K562 (cell line): ENCODE results near the gene REC8. TPM values are rescaled to one million over a fixed set of nuclear protein-coding genes. Genes with fewer than 3 reads are reported as not detected.

Experiments
- ATAC-seq: fragments of 200-7000 bp; cut with Tn5 transposase; 3 replicates; pipeline ENCODE4 v1.9.1; 2020; ENCODE audit warnings: moderate library complexity
- BruUV-seq: library from RNA; stranded (reverse); fragments of 400-500 nt; replicated peaks from 2 replicates; lab custom pipeline; 2021; lab: Mats Ljungman, UMichigan
- CTCF ChIA-PET: fragments of 300-600 bp; formaldehyde crosslinking; extraction: SDS; loops from one replicate; lab custom pipeline; 2021; ENCODE audit warnings: low intra/inter-chr PET ratio; lab: Yijun Ruan, JAX
- POLR2A ChIA-PET: fragments of 300-600, 350-650 bp; sonication (Branson Sonifier 250); formaldehyde crosslinking; extraction: SDS; loops from one replicate; lab custom pipeline; 2021; ENCODE audit warnings: antibody characterized with exemption, inconsistent platforms; lab: Yijun Ruan, JAX
- DNase-seq, 4 experiments: peaks; one replicate each; pipeline versions ENCODE4 v3.0.0 to v3.0.0-alpha.2; 2011 to 2018; ENCODE audit warnings: low spot score in 3 of 4, mixed read lengths in 3 of 4; ENCODE audit errors: extremely low read depth in 1 of 4
- FAIRE-seq: peaks from 2 replicates; lab custom pipeline; 2011; peaks lifted over from hg19 to GRCh38; lab: Jason Lieb, UNC
- H2AFZ ChIP-seq: 2 replicates; pipeline ENCODE4 v1.6.0; 2011; ENCODE audit warnings: low read depth, low read length, control low read depth, inconsistent platforms
- H3K27ac ChIP-seq: fragments of 200-600 bp; 3 replicates; pipeline ENCODE4 v1.8.0; 2011; ENCODE audit warnings: low read depth, mild to moderate bottlenecking, control low read depth, inconsistent platforms, low read length, moderate library complexity, mixed read lengths; ENCODE audit errors: extremely low read depth
- H3K27me3 ChIP-seq, 2 experiments: fragments of 300-600 bp in 1 of 2; 2 replicates in 1 of 2; 3 replicates in 1 of 2; pipeline versions ENCODE4 v1.6.0 to v1.8.0; 2011; ENCODE audit warnings: inconsistent platforms in 2 of 2, low read length in 2 of 2, mild to moderate bottlenecking in 1 of 2, mixed read lengths in 1 of 2, moderate library complexity in 1 of 2; ENCODE audit not compliant: control insufficient read depth in 2 of 2, insufficient read depth in 2 of 2
- H3K36me3 ChIP-seq: fragments of 300-600 bp; 3 replicates; pipeline ENCODE4 v1.8.0; 2011; ENCODE audit warnings: mild to moderate bottlenecking, low read length, inconsistent platforms; ENCODE audit not compliant: control insufficient read depth, insufficient read depth
- H3K4me1 ChIP-seq, 2 experiments: fragments of 200-600 bp in 1 of 2; replicated peaks in 1 of 2; 2 replicates in 1 of 2; 3 replicates in 1 of 2; pipeline versions ENCODE4 v1.5.1 to v1.8.0; 2011; ENCODE audit warnings: inconsistent platforms in 2 of 2, low read length in 2 of 2, mild to moderate bottlenecking in 1 of 2, mixed read lengths in 1 of 2, moderate library complexity in 1 of 2; ENCODE audit not compliant: control insufficient read depth in 2 of 2, insufficient read depth in 2 of 2
- H3K4me2 ChIP-seq: 2 replicates; pipeline ENCODE4 v1.6.1; 2011; ENCODE audit warnings: low read length, control low read depth, inconsistent platforms, mixed read lengths; ENCODE audit not compliant: insufficient read depth
- H3K4me3 ChIP-seq: fragments of 200-600 bp; sonication (generic), shearing (Covaris generic); 2 replicates; pipeline ENCODE4 v1.5.1; 2016; ENCODE audit warnings: control low read depth, inconsistent platforms
- H3K79me2 ChIP-seq: fragments of 200-600 bp; 3 replicates; pipeline ENCODE4 v1.8.0; 2011; ENCODE audit warnings: low read length, inconsistent platforms; ENCODE audit not compliant: control insufficient read depth, insufficient read depth
- H3K9ac ChIP-seq, 2 experiments: 2 replicates each; pipeline versions ENCODE4 v1.6.0 to v1.6.1; 2011; ENCODE audit warnings: low read depth in 2 of 2, low read length in 2 of 2, control low read depth in 1 of 2, inconsistent platforms in 1 of 2, mild to moderate bottlenecking in 1 of 2, mixed read lengths in 1 of 2; ENCODE audit not compliant: insufficient read depth in 1 of 2
- H3K9me1 ChIP-seq: one replicate; pipeline ENCODE4 v1.6.0; 2011; ENCODE audit warnings: inconsistent platforms, mild to moderate bottlenecking, low read length, moderate library complexity; ENCODE audit not compliant: control insufficient read depth, insufficient read depth
- H3K9me3 ChIP-seq: replicated peaks from 2 replicates; pipeline ENCODE4 v1.5.1; 2011; ENCODE audit warnings: low read depth, low read length, inconsistent platforms; ENCODE audit not compliant: control insufficient read depth, insufficient read depth
- H4K20me1 ChIP-seq: replicated peaks from 2 replicates; pipeline ENCODE4 v1.6.1; 2011; ENCODE audit warnings: low read length, inconsistent platforms, mixed read lengths; ENCODE audit not compliant: control insufficient read depth, insufficient read depth
- DPF2 ChIP-seq: fragments of 450-650 bp; IDR thresholded peaks from 2 replicates; pipeline ENCODE4 v1.6.1; 2016
- ID3 ChIP-seq, 2 experiments: fragments of 250-450 bp in 1 of 2; fragments of 450-650 bp in 1 of 2; sonication (Bioruptor Pico) in 1 of 2; IDR thresholded peaks; 2 replicates each; pipeline versions ENCODE4 v1.6.1 to v1.8.0; 2016 to 2021; ENCODE audit warnings: mild to moderate bottlenecking in 2 of 2, moderate library complexity in 2 of 2, missing compliant biosample characterization in 1 of 2, missing genetic modification characterization in 1 of 2
- NR3C1 ChIP-seq: sonication (generic); formaldehyde crosslinking; IDR thresholded peaks from 2 replicates; pipeline ENCODE4 v1.8.1; 2022; ENCODE audit warnings: missing genetic modification reagents
- PML ChIP-seq: IDR thresholded peaks from 2 replicates; pipeline ENCODE4 v1.6.1; 2012; ENCODE audit warnings: low read length, inconsistent platforms
- POLR2AphosphoS5 ChIP-seq: IDR thresholded peaks from 2 replicates; pipeline ENCODE4 v1.6.1; 2011; ENCODE audit warnings: mild to moderate bottlenecking, low read depth, low read length, moderate library complexity; ENCODE audit not compliant: control insufficient read depth, insufficient read depth
- PTTG1 ChIP-seq: fragments of 450-650 bp; IDR thresholded peaks from 2 replicates; pipeline ENCODE4 v1.6.1; 2016; ENCODE audit warnings: low read depth, mild to moderate bottlenecking, missing genetic modification characterization, missing compliant biosample characterization
- RFX5 ChIP-seq: IDR thresholded peaks from 2 replicates; pipeline ENCODE4 v1.6.1; 2011; ENCODE audit warnings: low read depth, mild to moderate bottlenecking, improper control_type of control experiment, low read length
- ZNF146 ChIP-seq: IDR thresholded peaks from one replicate; pipeline ENCODE4 v1.6.1; 2018; ENCODE audit warnings: missing compliant biosample characterization; ENCODE audit not compliant: unreplicated experiment
- ZNF77 ChIP-seq: fragments of 250-450 bp; sonication (Bioruptor Pico); IDR thresholded peaks from 2 replicates; pipeline ENCODE4 v1.5.0; 2020
- WGBS: fragments of 100-300 bp; shearing (Covaris generic); methylation state at CpG from one replicate; pipeline ENCODE4 v1.1.6; 2016; ENCODE audit warnings: low coverage, mixed read lengths; ENCODE audit not compliant: insufficient coverage; ENCODE audit errors: missing lambda C conversion rate; 5-methylcytosine and 5-hydroxymethylcytosine counted together
- in situ Hi-C: fragments of 300-500 bp; cut with MboI; formaldehyde crosslinking; loops from 4 replicates; pipeline ENCODE4 v1.15.0; 2018; ENCODE audit warnings: inconsistent platforms, mixed read lengths
- intact Hi-C: fragments of 100-400 bp; cut with micrococcal nuclease; formaldehyde crosslinking; loops from 2 replicates; pipeline ENCODE4 v1.14.2; 2022
- polyA plus RNA-seq, 8 experiments: library from polyadenylated mRNA; depleted of rRNA in 4 of 8; stranded (reverse) in 5 of 8; unstranded in 3 of 8; fragments of >200 nt; fragmentation: Nextera tagmentation in 2 of 8; fragmentation: Illumina TruSeq in 1 of 8; extraction: Ambion mirVana in 2 of 8; extraction: Trizol in 1 of 8; gene quantifications; 2 replicates each; pipeline versions ENCODE4 v1.2.1 to v1.2.3, GENCODE V29; 2011 to 2014; ENCODE audit warnings: inconsistent platforms in 1 of 8, missing spikeins in 1 of 8
- total RNA-seq, 7 experiments: library from RNA; depleted of rRNA in 6 of 7; stranded (reverse); fragments of >200 nt in 6 of 7; fragmentation: Illumina TruSeq in 2 of 7; extraction: Trizol in 2 of 7; gene quantifications; 2 replicates each; pipeline versions ENCODE4 v1.2.1 to v1.2.3, GENCODE V29; 2011 to 2021; ENCODE audit warnings: low replicate concordance in 1 of 7
- TF ChIP-seq, protein P1 (sequence below): fragments of 250-450 bp; sonication (Bioruptor Pico); IDR thresholded peaks from 2 replicates; pipeline ENCODE4 v1.4.0; 2020
- TF ChIP-seq, protein P2 (sequence below): fragments of 450-650 bp; IDR thresholded peaks from 2 replicates; pipeline ENCODE4 v1.6.1; 2016
- TF ChIP-seq, protein P3 (sequence below): fragments of 250-450 bp; sonication (Bioruptor Pico); IDR thresholded peaks from 2 replicates; pipeline ENCODE4 v1.4.0; 2020; ENCODE audit warnings: borderline replicate concordance

Gene REC8
- total and polyA plus RNA-seq, 9 of the 15 experiments (the other 6 are each of a cell fraction or from before 2014, with no cell fraction given): 0.11 to 2.5 (median 0.85) TPM

- no peaks in the 10 kb centered on the region for H3K9me3 ChIP-seq
- DNase-seq: no peak
- H3K4me2 ChIP-seq: no peak overlapping the region
- H4K20me1 ChIP-seq: no peaks in the 10 kb centered on the region
- BruUV-seq: no TSS peak
- POLR2A ChIA-PET: interaction anchor here (0.9 to 1.4 kb wide), 4 partner anchors 10 to 19 kb away, joined by 3 to 5 read pairs (median 4); partner anchors contain the start of genes IRF9 and TM9SF1
- no peak; the same call in 2 of the 3 replicates for ATAC-seq
- no peak for FAIRE-seq
- H3K9ac ChIP-seq: peak overlapping the region in 1 of 2 experiments; percentile 64; a peak in 1 of 4 replicates
- no peaks in the 10 kb centered on the region for H3K9me1 ChIP-seq
- in situ Hi-C loops (no loop called here), intact Hi-C loops (no loop called here)
- no peak overlapping the region for H2AFZ ChIP-seq
- no peaks in the 10 kb centered on the region for H3K79me2 ChIP-seq
- no peak overlapping the region for H3K4me3 ChIP-seq
- H3K4me1 ChIP-seq: no peaks in the 10 kb centered on the region; a peak in 2 of 5 replicates
- WGBS: 84% methylated on average over 9 of the region's 18 CpGs
- H3K27ac ChIP-seq: no peak overlapping the region
- peaks cover 65% of the 10 kb centered on the region; the same call in 2 of the 3 replicates for H3K36me3 ChIP-seq
- no peaks in the 10 kb centered on the region for H3K27me3 ChIP-seq
- CTCF ChIA-PET: no interaction called here
- TF ChIP-seq, protein P1, sequence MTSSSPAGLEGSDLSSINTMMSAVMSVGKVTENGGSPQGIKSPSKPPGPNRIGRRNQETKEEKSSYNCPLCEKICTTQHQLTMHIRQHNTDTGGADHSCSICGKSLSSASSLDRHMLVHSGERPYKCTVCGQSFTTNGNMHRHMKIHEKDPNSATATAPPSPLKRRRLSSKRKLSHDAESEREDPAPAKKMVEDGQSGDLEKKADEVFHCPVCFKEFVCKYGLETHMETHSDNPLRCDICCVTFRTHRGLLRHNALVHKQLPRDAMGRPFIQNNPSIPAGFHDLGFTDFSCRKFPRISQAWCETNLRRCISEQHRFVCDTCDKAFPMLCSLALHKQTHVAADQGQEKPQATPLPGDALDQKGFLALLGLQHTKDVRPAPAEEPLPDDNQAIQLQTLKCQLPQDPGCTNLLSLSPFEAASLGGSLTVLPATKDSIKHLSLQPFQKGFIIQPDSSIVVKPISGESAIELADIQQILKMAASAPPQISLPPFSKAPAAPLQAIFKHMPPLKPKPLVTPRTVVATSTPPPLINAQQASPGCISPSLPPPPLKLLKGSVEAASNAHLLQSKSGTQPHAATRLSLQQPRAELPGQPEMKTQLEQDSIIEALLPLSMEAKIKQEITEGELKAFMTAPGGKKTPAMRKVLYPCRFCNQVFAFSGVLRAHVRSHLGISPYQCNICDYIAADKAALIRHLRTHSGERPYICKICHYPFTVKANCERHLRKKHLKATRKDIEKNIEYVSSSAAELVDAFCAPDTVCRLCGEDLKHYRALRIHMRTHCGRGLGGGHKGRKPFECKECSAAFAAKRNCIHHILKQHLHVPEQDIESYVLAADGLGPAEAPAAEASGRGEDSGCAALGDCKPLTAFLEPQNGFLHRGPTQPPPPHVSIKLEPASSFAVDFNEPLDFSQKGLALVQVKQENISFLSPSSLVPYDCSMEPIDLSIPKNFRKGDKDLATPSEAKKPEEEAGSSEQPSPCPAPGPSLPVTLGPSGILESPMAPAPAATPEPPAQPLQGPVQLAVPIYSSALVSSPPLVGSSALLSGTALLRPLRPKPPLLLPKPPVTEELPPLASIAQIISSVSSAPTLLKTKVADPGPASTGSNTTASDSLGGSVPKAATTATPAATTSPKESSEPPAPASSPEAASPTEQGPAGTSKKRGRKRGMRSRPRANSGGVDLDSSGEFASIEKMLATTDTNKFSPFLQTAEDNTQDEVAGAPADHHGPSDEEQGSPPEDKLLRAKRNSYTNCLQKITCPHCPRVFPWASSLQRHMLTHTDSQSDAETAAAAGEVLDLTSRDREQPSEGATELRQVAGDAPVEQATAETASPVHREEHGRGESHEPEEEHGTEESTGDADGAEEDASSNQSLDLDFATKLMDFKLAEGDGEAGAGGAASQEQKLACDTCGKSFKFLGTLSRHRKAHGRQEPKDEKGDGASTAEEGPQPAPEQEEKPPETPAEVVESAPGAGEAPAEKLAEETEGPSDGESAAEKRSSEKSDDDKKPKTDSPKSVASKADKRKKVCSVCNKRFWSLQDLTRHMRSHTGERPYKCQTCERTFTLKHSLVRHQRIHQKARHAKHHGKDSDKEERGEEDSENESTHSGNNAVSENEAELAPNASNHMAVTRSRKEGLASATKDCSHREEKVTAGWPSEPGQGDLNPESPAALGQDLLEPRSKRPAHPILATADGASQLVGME (CRISPR knock-in tag): no peak
- TF ChIP-seq NR3C1 (no peak), ID3 (CRISPR knock-in tag; IDR thresholded peaks at IDR 0.05) (no peak), ID3 (tag; IDR thresholded peaks at IDR 0.05) (no peak), DPF2 (no peak), PTTG1 (tag) (no peak), ZNF77 (CRISPR knock-in tag) (no peak), ZNF146 (no peak), POLR2AphosphoS5 (no peak), RFX5 (no peak), PML (no peak)
- TF ChIP-seq, protein P2, sequence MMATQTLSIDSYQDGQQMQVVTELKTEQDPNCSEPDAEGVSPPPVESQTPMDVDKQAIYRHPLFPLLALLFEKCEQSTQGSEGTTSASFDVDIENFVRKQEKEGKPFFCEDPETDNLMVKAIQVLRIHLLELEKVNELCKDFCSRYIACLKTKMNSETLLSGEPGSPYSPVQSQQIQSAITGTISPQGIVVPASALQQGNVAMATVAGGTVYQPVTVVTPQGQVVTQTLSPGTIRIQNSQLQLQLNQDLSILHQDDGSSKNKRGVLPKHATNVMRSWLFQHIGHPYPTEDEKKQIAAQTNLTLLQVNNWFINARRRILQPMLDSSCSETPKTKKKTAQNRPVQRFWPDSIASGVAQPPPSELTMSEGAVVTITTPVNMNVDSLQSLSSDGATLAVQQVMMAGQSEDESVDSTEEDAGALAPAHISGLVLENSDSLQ: no peak
- TF ChIP-seq, protein P3, sequence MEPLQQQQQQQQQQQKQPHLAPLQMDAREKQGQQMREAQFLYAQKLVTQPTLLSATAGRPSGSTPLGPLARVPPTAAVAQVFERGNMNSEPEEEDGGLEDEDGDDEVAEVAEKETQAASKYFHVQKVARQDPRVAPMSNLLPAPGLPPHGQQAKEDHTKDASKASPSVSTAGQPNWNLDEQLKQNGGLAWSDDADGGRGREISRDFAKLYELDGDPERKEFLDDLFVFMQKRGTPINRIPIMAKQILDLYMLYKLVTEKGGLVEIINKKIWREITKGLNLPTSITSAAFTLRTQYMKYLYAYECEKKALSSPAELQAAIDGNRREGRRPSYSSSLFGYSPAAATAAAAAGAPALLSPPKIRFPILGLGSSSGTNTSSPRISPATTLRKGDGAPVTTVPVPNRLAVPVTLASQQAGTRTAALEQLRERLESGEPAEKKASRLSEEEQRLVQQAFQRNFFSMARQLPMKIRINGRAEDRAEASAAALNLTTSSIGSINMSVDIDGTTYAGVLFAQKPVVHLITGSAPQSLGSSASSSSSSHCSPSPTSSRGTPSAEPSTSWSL (CRISPR knock-in tag): no peak
Observed at GRCh38 chr14:24179961-24180796, 8.3 kb downstream of the REC8 start.
